NCI-H2107 (cell line): ENCODE results near the gene TENM4.

ENCODE experiments used
- DNase-seq: peaks from one replicate; lab custom pipeline; 2025; lab: John Stamatoyannopoulos, UW

Gene TENM4

GRCh38 chr11:79390477-79390876 is 50.4 kb downstream of the TENM4 start:
- DNase-seq, result no peak

DNA sequence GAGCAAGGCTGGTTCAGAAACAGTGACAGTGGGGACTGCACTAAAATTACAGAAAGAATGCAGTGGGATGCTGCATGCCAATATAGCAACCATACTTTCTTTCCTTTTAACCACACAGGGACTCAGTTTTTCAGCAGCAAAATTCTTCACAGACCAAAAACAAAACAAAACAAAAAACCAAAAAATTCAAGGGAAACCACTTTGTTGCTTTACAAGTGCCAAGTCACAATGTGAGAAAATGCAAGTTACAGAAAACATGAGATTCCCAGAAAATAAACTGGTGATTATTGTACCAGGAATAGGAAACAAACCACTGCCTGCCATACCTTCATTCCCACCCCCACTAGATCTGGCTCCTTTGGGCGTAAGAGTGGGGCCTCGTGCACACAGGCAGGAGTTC is 52.6 kb downstream of the TENM4 start:
- DNase-seq, result no peak

GRCh38 chr11:79383874-79384273 is 57.0 kb downstream of the TENM4 start:
- DNase-seq, result no peak

DNA sequence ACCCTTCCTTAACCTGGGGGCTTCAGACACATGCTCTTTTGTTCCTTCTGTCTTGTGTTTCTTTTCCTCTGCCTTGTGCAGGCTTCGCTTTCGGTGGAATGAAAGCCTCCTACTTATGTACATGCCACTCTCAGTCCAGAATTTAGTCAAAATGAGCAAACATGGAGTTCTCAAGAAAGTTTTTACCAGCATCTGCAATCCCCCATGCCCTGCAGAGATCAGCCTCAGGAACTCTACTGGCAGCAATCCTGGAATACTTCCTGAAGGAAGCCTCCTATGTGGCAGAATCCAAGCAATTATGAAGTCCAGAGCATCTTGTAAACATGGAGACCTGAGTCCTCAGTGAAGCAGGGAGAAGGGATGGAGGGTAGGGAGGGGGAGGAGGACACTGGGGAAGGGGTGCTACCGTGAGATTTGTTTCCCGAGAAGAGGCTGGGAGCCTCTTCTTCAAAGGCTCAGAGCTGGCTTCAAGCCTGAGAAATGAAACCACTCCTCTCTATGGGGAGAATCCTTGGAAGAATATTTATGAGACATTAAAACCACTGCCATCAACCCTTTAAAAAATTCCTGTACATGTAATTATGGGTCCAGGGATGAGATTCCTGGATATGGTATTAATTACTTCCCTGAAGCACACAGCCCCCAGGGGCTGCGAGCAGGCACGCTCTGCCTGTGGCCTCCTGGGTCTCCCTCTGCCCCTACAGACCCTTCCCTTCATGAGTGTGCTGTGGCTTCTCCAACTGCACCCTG is 58.4 kb downstream of the TENM4 start:
- DNase-seq, result no peak

GRCh38 chr11:79381036-79381435 is 59.8 kb downstream of the TENM4 start:
- DNase-seq, result no peak

GRCh38 chr11:79377406-79377805 is 63.4 kb downstream of the TENM4 start:
- no peak for DNase-seq

DNA sequence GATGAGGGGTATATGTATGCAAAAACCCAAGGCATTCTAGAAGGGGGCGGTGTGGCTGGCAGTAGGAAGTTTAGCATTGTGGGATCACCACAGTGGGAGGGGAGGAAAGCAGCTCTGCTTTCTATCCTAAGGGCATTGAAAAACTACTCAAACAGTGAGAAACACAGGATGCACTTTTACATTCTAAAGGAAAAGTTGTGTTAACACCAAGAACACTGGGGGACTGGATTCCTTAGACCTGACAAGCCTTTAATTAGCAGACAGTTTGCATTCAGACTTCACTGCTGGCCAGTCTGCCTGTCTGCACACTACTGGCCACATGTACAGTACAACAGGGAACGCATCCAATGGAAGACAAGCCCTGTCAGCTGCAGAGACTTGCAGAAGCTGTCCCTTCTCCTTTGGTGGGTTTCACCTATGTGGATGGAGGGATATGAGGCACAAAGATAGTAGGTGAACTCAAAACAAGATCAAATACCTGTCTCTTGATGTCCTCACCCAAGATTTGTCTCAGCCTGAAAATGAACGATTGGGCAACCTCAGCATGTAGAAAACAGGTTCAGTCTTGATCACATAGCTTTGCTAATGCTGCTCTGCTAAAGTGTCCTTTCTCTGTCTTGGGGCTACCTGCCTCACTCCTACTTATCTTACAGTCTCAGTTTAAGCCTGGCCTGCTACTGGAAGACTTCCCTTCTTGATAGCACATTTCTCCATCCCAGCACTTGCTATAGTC is 64.8 kb downstream of the TENM4 start:
- no peak for DNase-seq

GRCh38 chr11:79374727-79375126 is 66.1 kb downstream of the TENM4 start:
- DNase-seq, result no peak

DNA sequence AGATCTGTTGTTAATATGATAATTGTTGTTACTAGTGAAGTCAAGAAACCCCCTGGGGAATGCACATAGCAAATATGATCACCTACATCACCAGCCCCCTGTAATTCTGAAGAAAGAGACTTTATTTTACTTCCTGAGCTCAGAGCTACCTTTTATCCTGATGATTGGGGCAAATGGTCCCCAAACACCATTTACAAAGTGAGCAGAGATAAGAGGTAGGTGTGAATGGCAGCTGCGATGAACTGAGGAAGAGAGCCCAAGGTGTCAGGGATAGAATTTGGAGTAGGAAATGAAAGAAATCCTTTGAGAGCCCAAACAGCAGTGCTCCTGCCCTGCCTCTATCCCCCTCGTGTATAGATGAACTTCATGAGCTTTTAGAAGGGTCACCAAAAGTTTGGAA is 69.1 kb downstream of the TENM4 start:
- DNase-seq, result no peak

- DNase-seq, result no peak
Observed at GRCh38 chr11:79371152-79371551, 69.7 kb downstream of the TENM4 start.

DNA sequence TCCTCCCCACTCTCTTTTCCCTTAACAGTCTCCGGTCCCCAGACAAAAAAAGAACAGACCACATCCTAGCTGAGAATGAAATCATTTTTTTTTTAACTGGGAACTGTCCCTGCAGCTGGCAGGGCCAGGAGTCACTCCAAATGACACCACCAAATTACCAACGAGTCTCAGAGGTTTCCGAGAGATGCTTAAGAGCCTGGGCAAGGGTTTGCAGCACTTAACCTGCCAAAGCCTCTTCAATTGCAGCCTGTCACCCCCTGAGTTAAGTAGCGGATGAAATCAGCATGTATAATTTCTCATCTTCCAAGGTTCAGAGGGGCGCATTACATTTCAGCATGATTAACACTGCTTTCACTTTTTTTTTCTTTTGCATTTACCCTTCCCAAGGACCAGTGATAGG is 71.8 kb downstream of the TENM4 start:
- DNase-seq, result no peak

GRCh38 chr11:79367844-79368243 is 73.0 kb downstream of the TENM4 start:
- no peak for DNase-seq

GRCh38 chr11:79366218-79366617 is 74.6 kb downstream of the TENM4 start:
- no peak for DNase-seq

GRCh38 chr11:79363861-79364378 is 76.9 kb downstream of the TENM4 start:
- no peak for DNase-seq

DNA sequence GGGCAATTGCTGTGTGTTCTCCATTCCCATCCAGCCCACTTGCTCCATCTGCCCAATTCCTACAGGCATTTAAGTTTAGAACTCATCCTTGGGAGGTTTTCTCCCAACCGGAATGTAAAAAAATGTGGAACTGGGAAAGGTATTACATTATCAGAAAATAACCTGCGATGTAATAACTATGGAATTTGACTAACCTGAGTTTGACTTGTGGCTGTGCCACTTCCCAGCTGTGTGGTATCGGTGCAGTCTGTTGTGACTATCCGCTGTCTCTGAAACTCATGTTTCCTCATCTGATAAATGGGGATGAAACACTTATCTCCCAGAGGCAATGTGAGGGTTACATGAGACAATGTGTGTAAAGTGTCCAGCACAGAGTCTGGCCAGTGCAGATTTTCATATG is 77.6 kb downstream of the TENM4 start:
- no peak for DNase-seq

DNA sequence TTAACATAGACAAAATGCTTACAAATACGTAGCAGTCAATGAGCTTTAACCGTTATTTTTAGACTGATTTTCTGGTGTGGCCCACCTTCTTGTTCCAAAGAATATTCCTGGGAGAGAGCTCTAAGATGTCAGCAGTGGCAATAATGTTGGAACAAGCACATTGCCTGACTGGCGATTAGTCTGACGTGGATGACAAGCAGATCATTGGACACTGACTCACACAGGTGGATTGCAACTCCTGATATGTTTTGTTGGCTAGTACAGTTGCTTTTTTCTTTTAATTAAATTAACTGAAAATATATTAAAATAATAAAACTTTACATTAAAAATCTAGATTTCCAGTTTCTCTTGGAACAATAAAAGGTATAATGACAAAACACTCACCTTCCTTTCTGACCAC is 78.0 kb downstream of the TENM4 start:
- no peak for DNase-seq

GRCh38 chr11:79362206-79362757 is 78.5 kb downstream of the TENM4 start:
- DNase-seq, result no peak

DNA sequence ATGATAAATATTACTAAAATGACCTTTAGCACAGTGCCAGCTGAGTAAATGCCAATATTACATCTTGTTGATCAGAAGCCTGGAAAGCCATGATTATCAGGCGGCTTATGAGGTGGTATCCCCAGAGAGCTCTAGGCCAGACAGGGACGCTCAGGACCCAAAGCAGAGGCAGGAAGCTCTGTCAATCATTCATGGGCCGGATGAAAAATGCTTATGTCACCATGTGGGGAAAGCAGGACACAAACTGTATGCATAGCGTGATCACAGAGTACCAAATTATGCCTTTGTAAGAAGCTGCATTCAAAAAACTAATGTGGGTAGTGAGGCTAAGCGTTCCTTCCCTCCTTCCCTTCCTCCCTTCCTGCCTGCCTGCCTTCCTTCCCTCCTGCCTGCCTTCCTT is 82.6 kb downstream of the TENM4 start:
- DNase-seq, result no peak

DNA sequence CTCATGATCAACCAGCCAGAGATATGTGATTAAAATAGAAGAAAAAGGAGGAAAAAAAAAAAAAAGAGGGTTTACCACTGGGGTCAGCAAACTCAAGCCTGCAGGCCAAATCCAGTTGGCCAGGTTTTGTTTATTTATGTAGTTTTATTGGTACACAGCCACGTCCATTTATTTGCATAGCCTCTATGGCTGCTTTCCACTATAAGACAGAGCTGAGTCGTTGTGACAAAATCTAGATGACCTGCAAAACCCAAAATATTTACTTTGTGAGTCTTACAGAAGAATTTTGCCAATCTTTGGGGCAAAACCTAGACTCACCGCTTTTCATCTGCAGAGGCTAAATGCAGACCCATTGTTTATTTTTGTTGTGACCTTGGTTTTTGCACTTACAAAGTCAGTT is 87.1 kb downstream of the TENM4 start:
- DNase-seq, result no peak

DNA sequence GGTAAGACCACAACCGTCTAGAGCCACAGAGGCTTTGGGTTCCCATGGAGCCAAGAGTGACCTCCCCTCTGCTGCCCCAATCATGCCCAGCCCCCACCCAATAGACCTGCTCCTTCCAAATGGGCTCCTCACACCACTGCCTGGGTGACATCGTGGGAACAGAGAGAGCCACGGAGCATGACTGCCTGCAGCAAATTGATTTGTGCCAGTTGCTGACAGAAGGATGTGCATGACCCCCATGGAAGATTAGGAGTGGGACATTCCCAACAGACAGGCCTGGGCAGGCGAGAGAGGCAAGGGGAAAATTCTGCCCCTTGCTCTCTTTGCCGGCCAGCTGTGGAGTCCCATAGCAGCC is 88.5 kb downstream of the TENM4 start:
- DNase-seq, result no peak

DNA sequence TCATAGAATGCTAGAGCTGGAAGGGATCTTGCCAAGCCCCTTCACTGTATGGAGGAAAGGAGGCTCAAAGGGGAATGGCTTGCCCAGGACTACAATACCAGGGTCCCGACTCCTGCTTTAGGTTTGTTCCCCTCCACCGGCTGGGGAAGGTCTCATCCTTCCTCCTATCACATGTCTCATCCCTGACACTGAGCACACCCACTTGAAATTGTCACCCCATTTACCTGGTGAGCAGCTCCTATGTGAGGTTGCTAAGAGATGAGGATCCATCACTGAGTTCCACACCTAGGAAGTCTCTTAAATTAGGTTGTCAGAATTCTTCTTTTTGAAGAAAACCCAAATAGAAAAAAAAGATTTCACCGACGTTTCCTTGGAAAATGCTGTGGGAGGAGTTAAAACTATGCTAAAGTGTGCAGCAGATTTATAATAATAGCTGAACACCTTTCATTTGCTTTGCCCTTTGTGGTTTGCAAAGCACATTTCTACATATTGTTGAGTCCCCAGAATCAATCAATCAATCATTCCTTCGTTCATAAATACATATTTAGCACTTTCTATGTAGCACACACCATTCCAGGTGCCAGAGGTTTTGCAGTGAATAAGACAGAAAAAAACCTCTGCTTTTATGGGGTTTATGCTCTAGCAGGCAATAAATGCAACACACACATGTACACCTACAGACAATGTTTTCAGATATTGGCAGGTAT is 91.7 kb downstream of the TENM4 start:
- DNase-seq, result no peak

- no peak for DNase-seq
Observed at GRCh38 chr11:79346021-79346420, 94.8 kb downstream of the TENM4 start.
